ENCODE data around the gene POLH.
"Not testable (repeated sequence)": the region's sequence is repeated elsewhere in the genome, so short reads cannot be mapped to it uniquely, and the experiment has no call there.

The POLH gene

DNA sequence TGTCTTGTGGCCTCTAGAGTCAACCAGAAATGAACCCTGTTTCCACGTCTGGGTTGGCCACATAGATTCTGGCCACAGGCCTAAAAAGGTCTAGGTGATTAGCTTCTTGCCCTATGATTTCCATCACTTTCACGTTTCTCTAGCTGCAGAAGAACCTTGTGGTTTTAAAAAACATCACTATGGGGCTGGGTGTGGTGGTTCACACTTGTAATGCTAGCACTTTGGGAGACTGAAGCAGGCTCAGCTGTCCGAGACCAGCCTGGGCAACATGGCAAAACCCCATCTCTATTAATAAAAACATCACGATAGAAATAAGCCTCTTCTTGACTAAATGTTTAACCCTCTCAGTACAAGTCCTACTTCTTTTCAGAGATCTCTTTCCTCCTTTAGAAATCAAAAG lies 31.5 kb upstream of the POLH start:
- H3K9me3 ChIP-seq: no peaks in the 10 kb centered on the region
- no peak for TF ChIP-seq CTCF (IDR thresholded peaks at IDR 0.05)
- peaks cover 49% of the 10 kb centered on the region for H3K36me3 ChIP-seq
- no peaks in the 10 kb centered on the region for H3K27me3 ChIP-seq
- no peaks in the 10 kb centered on the region for H3K4me1 ChIP-seq (ENCODE audit: control insufficient read depth in 1 of 2, insufficient read depth in 1 of 2, low read depth in 1 of 2, low read length in 1 of 2)
- H3K4me3 ChIP-seq (ENCODE audit: low read depth in 1 of 2, low read length in 1 of 2): no peak overlapping the region
- no peak overlapping the region for H3K27ac ChIP-seq

DNA sequence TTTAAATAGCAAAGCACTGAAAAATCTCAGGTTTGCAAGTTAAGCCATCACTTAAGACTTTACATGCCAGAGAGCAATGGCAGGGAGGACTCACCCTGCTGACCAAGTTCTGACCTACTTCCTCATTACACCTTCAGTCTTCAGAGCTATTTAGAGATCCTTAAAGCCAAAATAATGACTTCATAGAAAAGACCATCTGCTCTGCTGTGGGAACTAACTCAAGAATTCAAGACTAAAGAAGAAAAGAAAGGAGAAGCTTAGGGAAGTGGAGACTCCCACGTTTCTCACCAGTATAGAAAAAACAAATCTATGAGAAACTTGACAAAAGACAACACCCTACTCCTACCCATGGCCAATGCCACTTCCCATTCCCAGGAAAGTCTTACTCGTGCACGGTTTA lies 28.8 kb upstream of the POLH start:
- no peak for TF ChIP-seq CTCF (IDR thresholded peaks at IDR 0.05)
- Histone ChIP-seq H3K4me3 (ENCODE audit: low read depth in 1 of 2, low read length in 1 of 2) (no peak overlapping the region), H3K36me3 (peaks cover 72% of the 10 kb centered on the region), H3K9me3 (no peaks in the 10 kb centered on the region), H3K4me1 (ENCODE audit: control insufficient read depth in 1 of 2, insufficient read depth in 1 of 2, low read depth in 1 of 2, low read length in 1 of 2) (no peaks in the 10 kb centered on the region), H3K27ac (no peak overlapping the region), H3K27me3 (no peaks in the 10 kb centered on the region)

DNA sequence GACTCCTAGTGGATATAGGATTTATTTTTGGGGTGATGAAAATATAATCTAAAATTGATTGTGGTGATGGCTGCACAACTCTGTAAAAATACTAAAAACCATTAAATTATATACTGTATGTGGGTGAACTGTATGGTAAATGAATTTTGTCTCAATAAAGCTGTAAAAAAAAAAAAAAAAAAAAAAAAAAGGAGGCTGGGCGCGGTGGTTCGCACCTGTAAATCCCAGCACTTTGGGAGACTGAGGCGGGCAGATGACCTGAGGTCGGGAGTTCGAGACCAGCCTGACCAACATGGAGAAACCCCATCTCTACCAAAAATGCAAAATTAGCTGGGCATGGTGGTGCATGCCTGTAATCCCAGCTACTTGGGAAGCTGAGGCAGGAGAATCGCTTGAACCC lies 18.4 kb upstream of the POLH start:
- H3K4me3 ChIP-seq (ENCODE audit: low read depth in 1 of 2, low read length in 1 of 2); H3K27ac ChIP-seq; H3K9me3 ChIP-seq; H3K4me1 ChIP-seq (ENCODE audit: control insufficient read depth in 1 of 2, insufficient read depth in 1 of 2, low read depth in 1 of 2, low read length in 1 of 2); H3K27me3 ChIP-seq: not testable (repeated sequence)
- H3K36me3 ChIP-seq: peaks cover 73% of the 10 kb centered on the region

GRCh38 chr6:43559328-43559727 lies 16.7 kb upstream of the POLH start:
- H3K36me3 ChIP-seq: peaks cover 72% of the 10 kb centered on the region

GRCh38 chr6:43570876-43571441 lies 5.0 kb upstream of the POLH start:
- H3K27ac ChIP-seq: no peak overlapping the region
- H3K4me3 ChIP-seq (ENCODE audit: low read depth in 1 of 2, low read length in 1 of 2): no peak overlapping the region
- peaks cover 10 to 14% of the 10 kb centered on the region in 2 experiments for H3K4me1 ChIP-seq (ENCODE audit: control insufficient read depth in 1 of 2, insufficient read depth in 1 of 2, low read depth in 1 of 2, low read length in 1 of 2)
- H3K27me3 ChIP-seq: no peaks in the 10 kb centered on the region
- TF ChIP-seq CTCF (IDR thresholded peaks at IDR 0.05): no peak
- peaks cover 30% of the 10 kb centered on the region for H3K36me3 ChIP-seq
- no peaks in the 10 kb centered on the region for H3K9me3 ChIP-seq

More at GRCh38 chr6:43559328-43559727, 16.7 kb upstream of the POLH start:
- H3K4me3 ChIP-seq (ENCODE audit: low read depth in 1 of 2, low read length in 1 of 2): no peak overlapping the region
- no peak for TF ChIP-seq CTCF (IDR thresholded peaks at IDR 0.05)
- H3K4me1 ChIP-seq (ENCODE audit: control insufficient read depth in 1 of 2, insufficient read depth in 1 of 2, low read depth in 1 of 2, low read length in 1 of 2): no peaks in the 10 kb centered on the region
- no peak overlapping the region for H3K27ac ChIP-seq
- H3K27me3 ChIP-seq: no peaks in the 10 kb centered on the region
- H3K9me3 ChIP-seq: no peaks in the 10 kb centered on the region

DNA sequence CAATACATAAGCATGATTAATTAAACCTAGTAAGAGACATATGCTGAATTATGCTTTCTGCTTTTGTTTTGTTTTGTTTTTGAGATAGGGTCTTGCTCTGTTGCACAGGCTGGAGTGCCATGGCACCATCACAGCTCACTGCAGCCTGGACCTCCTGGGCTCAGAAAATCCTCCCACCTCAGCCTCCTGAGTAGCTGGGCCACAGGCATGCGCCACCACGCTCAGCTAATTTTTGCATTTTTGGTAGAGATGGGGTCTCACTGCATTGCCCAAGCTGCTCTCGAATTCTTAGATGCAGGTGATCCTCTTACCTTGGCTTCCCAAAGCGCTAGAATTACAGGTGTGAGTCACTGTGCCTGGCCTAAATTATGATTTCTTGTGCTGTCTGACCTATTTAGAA lies 4.0 kb upstream of the POLH start:
- Histone ChIP-seq H3K27ac (no peak overlapping the region), H3K4me1 (ENCODE audit: control insufficient read depth in 1 of 2, insufficient read depth in 1 of 2, low read depth in 1 of 2, low read length in 1 of 2) (peaks cover 19 to 24% of the 10 kb centered on the region in 2 experiments), H3K9me3 (no peaks in the 10 kb centered on the region), H3K27me3 (no peaks in the 10 kb centered on the region), H3K36me3 (peaks cover 19% of the 10 kb centered on the region), H3K4me3 (ENCODE audit: low read depth in 1 of 2, low read length in 1 of 2) (no peak overlapping the region)
- no peak for TF ChIP-seq CTCF (IDR thresholded peaks at IDR 0.05)

Measured in neutrophil (primary cell).